Kidney (tissue), 14 donors: ENCODE data around the gene CDK5RAP2. TPM values are rescaled to one million over a fixed set of nuclear protein-coding genes. Genes with fewer than 3 reads are reported as not detected.
"Not testable (repeated sequence)": the region's sequence is repeated elsewhere in the genome, so short reads cannot be mapped to it uniquely, and the experiment has no call there.

Experiments
- DNase-seq, 5 donors: peaks; one replicate each; pipeline ENCODE4 v3.0.0-alpha.2; 2013 to 2020
- FAIRE-seq: peaks from 2 replicates; lab custom pipeline; 2012; peaks lifted over from hg19 to GRCh38; lab: Jason Lieb, UNC
- H3K27ac ChIP-seq, 2 donors: one replicate each; pipeline ENCODE4 v1.7.0; 2013; ENCODE audit warnings: low read depth in 2 of 2, low read length in 2 of 2, inconsistent platforms in 1 of 2
- H3K27me3 ChIP-seq: one replicate; pipeline ENCODE4 v1.7.1; 2013; ENCODE audit warnings: low read length, inconsistent platforms; ENCODE audit not compliant: control insufficient read depth, insufficient read depth
- H3K36me3 ChIP-seq, 3 donors: one replicate each; pipeline versions ENCODE4 v1.7.0 to v1.7.1; 2013; ENCODE audit warnings: low read length in 3 of 3, control low read depth in 1 of 3, inconsistent platforms in 1 of 3; ENCODE audit not compliant: insufficient read depth in 3 of 3, control insufficient read depth in 2 of 3
- H3K4me1 ChIP-seq, 3 donors: one replicate each; pipeline versions ENCODE4 v1.7.0 to v1.7.1; 2013; ENCODE audit warnings: low read length in 3 of 3, inconsistent platforms in 1 of 3, low read depth in 1 of 3; ENCODE audit not compliant: control insufficient read depth in 2 of 3, insufficient read depth in 2 of 3
- H3K4me3 ChIP-seq, 3 donors: one replicate each; pipeline versions ENCODE4 v1.7.0 to v1.8.1; 2013; ENCODE audit warnings: low read length in 3 of 3, control low read depth in 1 of 3, inconsistent platforms in 1 of 3
- H3K9ac ChIP-seq, 3 donors: one replicate each; pipeline versions ENCODE4 v1.7.0 to v1.7.1; 2013; ENCODE audit warnings: low read length in 3 of 3, control low read depth in 1 of 3, inconsistent platforms in 1 of 3
- H3K9me3 ChIP-seq, 3 donors: one replicate each; pipeline versions ENCODE4 v1.7.0 to v1.7.1; 2013; ENCODE audit warnings: low read length in 3 of 3, control low read depth in 1 of 3, inconsistent platforms in 1 of 3; ENCODE audit not compliant: control insufficient read depth in 2 of 3, insufficient read depth in 1 of 3
- intact Hi-C: fragments of 100-400 bp; cut with DNase I; formaldehyde crosslinking; loops from one replicate; pipeline ENCODE4 v1.11.1; 2022
- polyA plus RNA-seq: library from polyadenylated mRNA; stranded (reverse); fragments of 350-450 nt; fragmentation: Illumina TruSeq; extraction: RNeasy Lipid Tissue Mini Kit (QIAGEN cat#74804); gene quantifications from one replicate; pipeline ENCODE4 v1.2.3, GENCODE V29; 2014; ENCODE audit warnings: low read depth, low replicate concordance; ENCODE audit not compliant: insufficient read depth
- total RNA-seq: library from RNA; stranded (reverse); fragmentation: NEBNext Ultra II Directional; extraction: Animal tissue kit (Norgen Biotek cat#: 25700); gene quantifications from one replicate; pipeline ENCODE4 v1.2.1, GENCODE V29; 2021
- TF ChIP-seq, protein P1 (sequence below): IDR thresholded peaks from 3 replicates; pipeline ENCODE4 v1.5.1; 2012; ENCODE audit warnings: mild to moderate bottlenecking, moderate library complexity, borderline replicate concordance; ENCODE audit not compliant: insufficient read depth; ENCODE audit errors: extremely low read depth
- donor health status: control.
- donor health status: control.
- donor health status: control.
- donor health status: control.
- donor health status: control.
- donor health status: DM: yes; HTN: yes; CAD: no.
- donor health status: Normal renal cell carcinoma (clear cell type).

The CDK5RAP2 gene
- total and polyA plus RNA-seq, 2 donors from 2014 or later = 20.9 to 35.3 TPM

DNA sequence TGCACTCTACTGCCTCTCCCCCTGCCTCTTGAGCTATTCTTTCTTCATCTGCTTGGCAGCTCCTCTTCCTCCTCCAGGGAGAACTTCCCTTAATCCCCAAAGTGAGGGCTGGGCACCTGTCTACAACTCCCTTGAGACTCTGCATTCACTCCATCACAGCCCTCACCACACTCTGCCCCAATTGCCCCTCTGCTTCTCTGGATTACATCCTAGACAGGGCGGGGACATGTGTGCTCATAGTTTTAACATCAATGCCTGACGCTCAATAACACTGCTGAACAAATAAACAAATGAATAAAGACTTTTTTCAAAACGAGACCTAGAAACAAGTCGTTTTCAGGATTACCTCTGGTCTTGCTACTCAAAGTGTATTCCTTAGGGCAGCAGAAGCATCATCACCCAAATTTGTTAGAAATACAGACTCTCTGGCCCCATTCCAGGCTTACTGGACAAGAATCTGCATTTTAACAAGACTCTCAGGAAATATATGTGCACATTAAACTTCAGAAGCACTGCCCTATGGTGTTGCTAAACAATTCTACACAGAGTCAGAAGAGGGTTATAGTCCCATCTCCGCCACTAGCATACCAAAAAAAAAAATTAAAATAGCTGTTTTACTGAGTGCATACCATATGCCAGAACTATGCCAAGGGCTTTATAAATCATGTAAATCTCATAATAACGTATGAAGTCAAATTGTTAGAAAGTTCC, 115.6 kb downstream of the CDK5RAP2 start:
- Histone ChIP-seq H3K27ac (no peak overlapping the region), H3K9ac (no peak overlapping the region), H3K36me3 (peaks cover 0 to 6% (median 3%) of the 10 kb centered on the region in 3 donors), H3K4me1 (no peaks in the 10 kb centered on the region), H3K4me3 (no peak overlapping the region), H3K9me3 (no peaks in the 10 kb centered on the region), H3K27me3 (no peaks in the 10 kb centered on the region)
- TF ChIP-seq, protein P1, sequence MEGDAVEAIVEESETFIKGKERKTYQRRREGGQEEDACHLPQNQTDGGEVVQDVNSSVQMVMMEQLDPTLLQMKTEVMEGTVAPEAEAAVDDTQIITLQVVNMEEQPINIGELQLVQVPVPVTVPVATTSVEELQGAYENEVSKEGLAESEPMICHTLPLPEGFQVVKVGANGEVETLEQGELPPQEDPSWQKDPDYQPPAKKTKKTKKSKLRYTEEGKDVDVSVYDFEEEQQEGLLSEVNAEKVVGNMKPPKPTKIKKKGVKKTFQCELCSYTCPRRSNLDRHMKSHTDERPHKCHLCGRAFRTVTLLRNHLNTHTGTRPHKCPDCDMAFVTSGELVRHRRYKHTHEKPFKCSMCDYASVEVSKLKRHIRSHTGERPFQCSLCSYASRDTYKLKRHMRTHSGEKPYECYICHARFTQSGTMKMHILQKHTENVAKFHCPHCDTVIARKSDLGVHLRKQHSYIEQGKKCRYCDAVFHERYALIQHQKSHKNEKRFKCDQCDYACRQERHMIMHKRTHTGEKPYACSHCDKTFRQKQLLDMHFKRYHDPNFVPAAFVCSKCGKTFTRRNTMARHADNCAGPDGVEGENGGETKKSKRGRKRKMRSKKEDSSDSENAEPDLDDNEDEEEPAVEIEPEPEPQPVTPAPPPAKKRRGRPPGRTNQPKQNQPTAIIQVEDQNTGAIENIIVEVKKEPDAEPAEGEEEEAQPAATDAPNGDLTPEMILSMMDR = no peak
- intact Hi-C loops = no loop called here
- no peak for DNase-seq
- FAIRE-seq = no peak

DNA sequence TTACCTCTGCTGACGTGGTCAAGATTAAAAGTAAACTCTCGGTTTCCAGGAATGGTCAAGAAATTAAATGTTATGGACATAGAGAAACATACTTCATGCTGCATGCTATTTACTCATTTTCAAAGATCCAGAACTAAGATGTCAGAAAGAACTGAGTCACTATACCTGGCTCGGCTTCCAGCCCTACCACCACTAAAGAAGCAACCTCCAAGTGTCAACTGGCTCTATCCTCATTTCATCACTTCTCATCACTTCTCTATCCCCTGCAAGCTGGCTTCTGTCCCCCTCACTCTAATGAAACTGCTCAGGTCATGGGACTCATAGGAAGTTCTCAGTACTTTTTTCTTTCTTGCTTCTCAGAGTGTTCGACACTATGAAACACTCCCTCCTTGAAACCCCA, 116.2 kb downstream of the CDK5RAP2 start:
- FAIRE-seq (no peak), DNase-seq (no peak)
- TF ChIP-seq, protein P1 = no peak
- Histone ChIP-seq H3K27me3 (no peaks in the 10 kb centered on the region), H3K4me3 (no peak overlapping the region), H3K4me1 (no peaks in the 10 kb centered on the region), H3K27ac (no peak overlapping the region), H3K36me3 (peaks cover 2 to 6% (median 3%) of the 10 kb centered on the region in 3 donors), H3K9me3 (no peaks in the 10 kb centered on the region), H3K9ac (no peak overlapping the region)
- intact Hi-C loops = no loop called here

DNA sequence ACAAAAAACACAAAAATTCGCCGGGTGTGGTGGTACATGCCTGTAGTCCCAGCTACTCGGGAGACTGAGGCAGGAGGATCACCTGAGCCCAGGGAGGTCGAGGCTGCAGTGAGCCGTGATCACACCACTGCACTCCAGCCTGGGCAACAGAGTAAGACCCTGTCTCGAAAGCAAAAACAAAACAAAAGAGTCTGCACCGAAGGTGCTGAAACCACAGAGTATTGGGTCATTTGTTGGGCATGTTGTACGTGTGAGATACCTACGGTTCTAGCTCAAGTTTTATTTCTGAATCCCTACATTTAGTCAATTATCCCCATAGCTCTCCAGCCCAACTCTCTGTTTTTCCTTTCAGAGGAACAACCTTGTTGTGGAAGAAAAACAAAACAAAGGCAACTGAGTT, 118.3 kb downstream of the CDK5RAP2 start:
- DNase-seq, H3K4me3 ChIP-seq, FAIRE-seq: not testable (repeated sequence)

DNA sequence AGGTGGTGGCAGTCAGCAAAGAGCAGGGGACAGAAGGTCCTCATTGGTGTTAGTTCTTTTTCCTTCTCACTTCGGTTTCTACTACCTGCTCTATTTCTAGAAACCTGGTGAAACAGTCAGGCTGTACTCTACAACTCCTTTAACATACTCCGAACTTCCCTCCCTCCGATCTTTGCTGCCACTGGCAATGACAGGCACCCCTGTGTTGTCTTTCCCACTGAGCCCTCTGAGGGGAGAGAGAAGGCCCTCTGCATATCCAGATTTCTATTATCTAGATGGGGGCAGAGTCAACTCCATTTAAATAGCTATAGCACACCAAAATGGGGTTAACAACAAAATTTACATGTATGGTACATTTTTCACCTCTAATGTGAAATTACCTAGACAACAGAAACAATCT, 123.7 kb downstream of the CDK5RAP2 start:
- no peaks in the 10 kb centered on the region for H3K4me1 ChIP-seq
- H3K9ac ChIP-seq = no peak overlapping the region
- peaks cover 0 to 2% (median 0%) of the 10 kb centered on the region in 3 donors for H3K9me3 ChIP-seq
- H3K4me3 ChIP-seq = no peak overlapping the region
- intact Hi-C loops = no loop called here
- H3K27me3 ChIP-seq = no peaks in the 10 kb centered on the region
- TF ChIP-seq, protein P1 = no peak
- no peak overlapping the region for H3K27ac ChIP-seq
- FAIRE-seq (no peak), DNase-seq (no peak)
- H3K36me3 ChIP-seq = peaks cover 3 to 18% (median 4%) of the 10 kb centered on the region in 3 donors

More for the DNA sequence above, 118.3 kb downstream of the CDK5RAP2 start:
- intact Hi-C loops, H3K27me3 ChIP-seq, H3K4me1 ChIP-seq, H3K36me3 ChIP-seq, H3K9me3 ChIP-seq, H3K9ac ChIP-seq, H3K27ac ChIP-seq: not testable (repeated sequence)
